A549 (cell line): Measurements from ENCODE around the gene NFIA. TPM values are rescaled to one million over a fixed set of nuclear protein-coding genes. Genes with fewer than 3 reads are reported as not detected.

Source experiments
- ATAC-seq, 2 experiments: fragments of 200-7000 bp in 1 of 2; fragments of >200 bp in 1 of 2; cut with Nextera tagmentation in 1 of 2; cut with Tn5 transposase in 1 of 2; 3 replicates each; pipeline versions ENCODE4 v1.8.0 to v1.9.1; 2018 to 2020; ENCODE audit warnings: mild to moderate bottlenecking in 1 of 2, moderate library complexity in 1 of 2
- CTCF ChIA-PET: fragments of 300-600 bp; sonication (Branson Sonifier 250); formaldehyde crosslinking; extraction: SDS; loops from one replicate; lab custom pipeline; 2021; ENCODE audit warnings: antibody characterized with exemption, inconsistent platforms; lab: Yijun Ruan, JAX
- POLR2A ChIA-PET: fragments of 350-600 bp; formaldehyde crosslinking; extraction: SDS; loops from one replicate; lab custom pipeline; 2021; ENCODE audit warnings: antibody characterized with exemption, inconsistent platforms; lab: Yijun Ruan, JAX
- DNase-seq, 2 experiments: peaks; one replicate each; pipeline versions ENCODE4 v3.0.0 to v3.0.0-alpha.2; 2011 to 2016; ENCODE audit warnings: low read depth in 1 of 2, low spot score in 1 of 2
- FAIRE-seq: peaks from 2 replicates; lab custom pipeline; 2011; peaks lifted over from hg19 to GRCh38; lab: Jason Lieb, UNC
- H3K27ac ChIP-seq, 2 experiments: fragments of >200 bp; sonication (Bioruptor Twin); formaldehyde crosslinking; 3 replicates each; pipeline ENCODE4 v1.5.1; 2016 to 2017
- H3K4me1 ChIP-seq: fragments of >200 bp; sonication (Bioruptor Twin); formaldehyde crosslinking; 3 replicates; pipeline ENCODE4 v1.6.1; 2016
- H3K4me2 ChIP-seq: fragments of >200 bp; sonication (Bioruptor Twin); formaldehyde crosslinking; 3 replicates; pipeline ENCODE4 v1.6.1; 2016
- H3K4me3 ChIP-seq: fragments of >200 bp; sonication (Bioruptor Twin); formaldehyde crosslinking; 3 replicates; pipeline ENCODE4 v1.5.1; 2016
- H3K9me3 ChIP-seq: fragments of >200 bp; sonication (Bioruptor Twin); formaldehyde crosslinking; 3 replicates; pipeline ENCODE4 v1.6.1; 2016
- CEBPB ChIP-seq, 2 experiments: fragments of >200 bp in 1 of 2; sonication (Bioruptor Twin) in 1 of 2; formaldehyde crosslinking in 1 of 2; IDR thresholded peaks; 2 replicates each; pipeline ENCODE4 v1.6.1; 2012 to 2016
- CHD2 ChIP-seq: fragments of 150-350 bp; IDR thresholded peaks from 2 replicates; pipeline ENCODE4 v1.6.1; 2014; ENCODE audit warnings: low read length; ENCODE audit not compliant: partially characterized antibody
- EHMT2 ChIP-seq: fragments of 200-600 bp; sonication (generic); IDR thresholded peaks from 2 replicates; pipeline ENCODE4 v1.6.1; 2016; ENCODE audit warnings: antibody characterized with exemption, low read depth, mild to moderate bottlenecking, moderate library complexity
- ELK1 ChIP-seq: fragments of 150-350 bp; IDR thresholded peaks from 2 replicates; pipeline ENCODE4 v1.6.1; 2014; ENCODE audit warnings: low read depth, mild to moderate bottlenecking, low read length
- EP300 ChIP-seq, 2 experiments: fragments of >200 bp; sonication (Bioruptor Twin); formaldehyde crosslinking; IDR thresholded peaks; 2 replicates in 1 of 2; 3 replicates in 1 of 2; pipeline ENCODE4 v1.6.1; 2016 to 2017
- ESRRA ChIP-seq: fragments of 150-350 bp; IDR thresholded peaks from 2 replicates; pipeline ENCODE4 v1.6.1; 2014; ENCODE audit warnings: mild to moderate bottlenecking, low read length, borderline replicate concordance
- HDAC2 ChIP-seq: fragments of 200-600 bp; sonication (generic); IDR thresholded peaks from 2 replicates; pipeline ENCODE4 v1.6.1; 2016
- HEYL ChIP-seq: fragments of 250-450 bp; sonication (Bioruptor Pico); IDR thresholded peaks from 2 replicates; pipeline ENCODE4 v1.8.0; 2021; ENCODE audit warnings: mild to moderate bottlenecking, moderate library complexity
- HOXB13 ChIP-seq: fragments of 250-450 bp; sonication (Bioruptor Pico); IDR thresholded peaks from 2 replicates; pipeline ENCODE4 v1.5.0; 2020; ENCODE audit warnings: low read depth, mild to moderate bottlenecking, moderate library complexity
- KDM5A ChIP-seq: fragments of 200-600 bp; sonication (generic); IDR thresholded peaks from 2 replicates; pipeline ENCODE4 v1.6.1; 2016; ENCODE audit warnings: antibody characterized with exemption, mild to moderate bottlenecking
- MAX ChIP-seq: IDR thresholded peaks from 2 replicates; pipeline ENCODE4 v1.6.1; 2012
- MYC ChIP-seq: IDR thresholded peaks from 2 replicates; pipeline ENCODE4 v1.6.1; 2012; ENCODE audit warnings: mild to moderate bottlenecking, inconsistent platforms, low read length, improper control_type of control experiment, borderline replicate concordance
- NFE2L2 ChIP-seq: fragments of 150-350 bp; conservative IDR thresholded peaks from 2 replicates; pipeline ENCODE4 v1.6.1; 2014; ENCODE audit warnings: low read length
- NR3C1 ChIP-seq: fragments of >200 bp; sonication (Bioruptor Twin); formaldehyde crosslinking; IDR thresholded peaks from 3 replicates; pipeline ENCODE4 v1.6.1; 2017
- PHF8 ChIP-seq: fragments of 200-600 bp; sonication (generic); IDR thresholded peaks from 2 replicates; pipeline ENCODE4 v1.6.1; 2016; ENCODE audit warnings: low read depth, mild to moderate bottlenecking, antibody characterized with exemption, moderate library complexity, borderline replicate concordance
- POLR2A ChIP-seq: IDR thresholded peaks from 2 replicates; pipeline ENCODE4 v1.6.1; 2012; ENCODE audit warnings: mild to moderate bottlenecking, low read length
- RARB ChIP-seq: fragments of 250-450 bp; sonication (Bioruptor Pico); IDR thresholded peaks from 2 replicates; pipeline ENCODE4 v1.8.0; 2021; ENCODE audit warnings: mild to moderate bottlenecking, moderate library complexity
- RFX5 ChIP-seq: fragments of 450-650 bp; IDR thresholded peaks from 2 replicates; pipeline ENCODE4 v1.7.1; 2014; ENCODE audit warnings: antibody characterized with exemption, mild to moderate bottlenecking, moderate library complexity
- TFCP2L1 ChIP-seq: fragments of 250-450 bp; sonication (Bioruptor Pico); IDR thresholded peaks from 2 replicates; pipeline ENCODE4 v1.5.0; 2021; ENCODE audit warnings: mild to moderate bottlenecking
- ZFP36 ChIP-seq: fragments of 450-650 bp; IDR thresholded peaks from 2 replicates; pipeline ENCODE4 v1.6.1; 2014; ENCODE audit warnings: borderline replicate concordance; ENCODE audit not compliant: partially characterized antibody
- ZNF302 ChIP-seq: fragments of 250-450 bp; sonication (Bioruptor Pico); IDR thresholded peaks from 2 replicates; pipeline ENCODE4 v1.9.0; 2021; ENCODE audit warnings: inconsistent platforms, mild to moderate bottlenecking, moderate library complexity
- ZSCAN20 ChIP-seq: fragments of 250-450 bp; sonication (Bioruptor Pico); IDR thresholded peaks from 2 replicates; pipeline ENCODE4 v1.8.0; 2022; ENCODE audit warnings: mild to moderate bottlenecking, moderate library complexity
- WGBS: methylation state at CpG from one replicate; pipeline ENCODE4 v1.1.6; 2017; ENCODE audit errors: missing lambda C conversion rate; 5-methylcytosine and 5-hydroxymethylcytosine counted together
- polyA plus RNA-seq, 4 experiments: library from polyadenylated mRNA; depleted of rRNA in 3 of 4; stranded (reverse); fragments of >200 nt; fragmentation: RNase III in 1 of 4; extraction: RNeasy Plus Mini Kit Qiagen cat#74134 plus additional on column Dnase treatment in 1 of 4; gene quantifications; 2 replicates in 3 of 4; 3 replicates in 1 of 4; pipeline ENCODE4 v1.2.3, GENCODE V29; 2011 to 2017
- TF ChIP-seq, protein P1 (sequence below): fragments of 200-600 bp; sonication (generic); IDR thresholded peaks from 2 replicates; pipeline ENCODE4 v1.6.1; 2016; ENCODE audit warnings: antibody characterized with exemption, mild to moderate bottlenecking, moderate library complexity
- TF ChIP-seq, protein P2 (sequence below): fragments of 250-450 bp; sonication (Bioruptor Pico); IDR thresholded peaks from 2 replicates; pipeline ENCODE4 v1.5.0; 2020; ENCODE audit warnings: low read depth, mild to moderate bottlenecking, moderate library complexity
- TF ChIP-seq, protein P3 (sequence below): IDR thresholded peaks from 2 replicates; pipeline ENCODE4 v1.6.1; 2012; ENCODE audit warnings: low read depth, borderline replicate concordance

The NFIA gene
- polyA plus RNA-seq, 2 of the 4 experiments (the other 2 are of a cell fraction) = 6.5 to 25.8 TPM

DNA sequence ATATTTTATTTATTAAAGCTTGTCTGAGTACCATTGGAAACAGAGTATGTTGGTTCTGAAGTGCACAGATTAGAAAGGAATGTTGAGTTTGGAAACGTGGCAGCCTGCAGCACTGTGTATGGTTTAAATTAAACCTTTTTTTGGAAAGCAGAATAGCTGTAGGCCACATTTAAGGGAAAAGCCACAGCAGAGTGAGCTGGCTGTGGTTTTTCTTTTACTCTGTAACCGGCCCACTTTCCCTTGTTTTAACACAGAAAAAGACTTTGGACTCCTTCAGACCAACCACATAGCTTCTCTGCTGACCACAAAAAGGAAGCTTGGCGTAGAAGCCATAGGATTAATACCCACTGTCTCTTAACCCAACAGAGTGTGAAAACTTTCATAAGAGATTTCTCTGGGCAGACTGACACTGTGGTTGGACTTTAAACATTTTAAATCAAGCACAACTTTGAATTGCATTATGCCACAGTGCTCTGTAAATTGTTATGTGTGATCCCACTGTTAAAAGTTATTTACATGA is 75.2 kb downstream of the NFIA start:
- ChIA-PET POLR2A (no interaction called here), CTCF (interaction anchor here (1.4 to 1.9 kb wide), 2 partner anchors 11 to 19 kb away, joined by 3 read pairs; no protein-coding TSS in a partner anchor)
- peak in 1 of 2 experiments; percentile 31; a peak in 3 of 6 replicates for ATAC-seq
- no peaks in the 10 kb centered on the region for H3K9me3 ChIP-seq
- no peak for DNase-seq
- no peak for TF ChIP-seq HEYL
- TF ChIP-seq CEBPB (IDR thresholded peaks at IDR 0.05) = no peak
- TF ChIP-seq NR3C1 = no peak
- no peak for TF ChIP-seq MYC
- TF ChIP-seq PHF8 = no peak
- no peak for TF ChIP-seq MAX
- no peak for TF ChIP-seq ESRRA
- no peak for TF ChIP-seq EHMT2
- TF ChIP-seq, protein P1, sequence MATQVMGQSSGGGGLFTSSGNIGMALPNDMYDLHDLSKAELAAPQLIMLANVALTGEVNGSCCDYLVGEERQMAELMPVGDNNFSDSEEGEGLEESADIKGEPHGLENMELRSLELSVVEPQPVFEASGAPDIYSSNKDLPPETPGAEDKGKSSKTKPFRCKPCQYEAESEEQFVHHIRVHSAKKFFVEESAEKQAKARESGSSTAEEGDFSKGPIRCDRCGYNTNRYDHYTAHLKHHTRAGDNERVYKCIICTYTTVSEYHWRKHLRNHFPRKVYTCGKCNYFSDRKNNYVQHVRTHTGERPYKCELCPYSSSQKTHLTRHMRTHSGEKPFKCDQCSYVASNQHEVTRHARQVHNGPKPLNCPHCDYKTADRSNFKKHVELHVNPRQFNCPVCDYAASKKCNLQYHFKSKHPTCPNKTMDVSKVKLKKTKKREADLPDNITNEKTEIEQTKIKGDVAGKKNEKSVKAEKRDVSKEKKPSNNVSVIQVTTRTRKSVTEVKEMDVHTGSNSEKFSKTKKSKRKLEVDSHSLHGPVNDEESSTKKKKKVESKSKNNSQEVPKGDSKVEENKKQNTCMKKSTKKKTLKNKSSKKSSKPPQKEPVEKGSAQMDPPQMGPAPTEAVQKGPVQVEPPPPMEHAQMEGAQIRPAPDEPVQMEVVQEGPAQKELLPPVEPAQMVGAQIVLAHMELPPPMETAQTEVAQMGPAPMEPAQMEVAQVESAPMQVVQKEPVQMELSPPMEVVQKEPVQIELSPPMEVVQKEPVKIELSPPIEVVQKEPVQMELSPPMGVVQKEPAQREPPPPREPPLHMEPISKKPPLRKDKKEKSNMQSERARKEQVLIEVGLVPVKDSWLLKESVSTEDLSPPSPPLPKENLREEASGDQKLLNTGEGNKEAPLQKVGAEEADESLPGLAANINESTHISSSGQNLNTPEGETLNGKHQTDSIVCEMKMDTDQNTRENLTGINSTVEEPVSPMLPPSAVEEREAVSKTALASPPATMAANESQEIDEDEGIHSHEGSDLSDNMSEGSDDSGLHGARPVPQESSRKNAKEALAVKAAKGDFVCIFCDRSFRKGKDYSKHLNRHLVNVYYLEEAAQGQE = no peak
- TF ChIP-seq, protein P2, sequence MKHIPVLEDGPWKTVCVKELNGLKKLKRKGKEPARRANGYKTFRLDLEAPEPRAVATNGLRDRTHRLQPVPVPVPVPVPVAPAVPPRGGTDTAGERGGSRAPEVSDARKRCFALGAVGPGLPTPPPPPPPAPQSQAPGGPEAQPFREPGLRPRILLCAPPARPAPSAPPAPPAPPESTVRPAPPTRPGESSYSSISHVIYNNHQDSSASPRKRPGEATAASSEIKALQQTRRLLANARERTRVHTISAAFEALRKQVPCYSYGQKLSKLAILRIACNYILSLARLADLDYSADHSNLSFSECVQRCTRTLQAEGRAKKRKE (CRISPR knock-in tag) = no peak
- no peak for TF ChIP-seq TFCP2L1 (CRISPR knock-in tag)
- no peak for TF ChIP-seq ZSCAN20 (CRISPR knock-in tag)
- TF ChIP-seq KDM5A = no peak
- no peak for TF ChIP-seq ZNF302 (CRISPR knock-in tag)
- no peak for TF ChIP-seq CHD2
- TF ChIP-seq ELK1 = no peak
- TF ChIP-seq, protein P3, sequence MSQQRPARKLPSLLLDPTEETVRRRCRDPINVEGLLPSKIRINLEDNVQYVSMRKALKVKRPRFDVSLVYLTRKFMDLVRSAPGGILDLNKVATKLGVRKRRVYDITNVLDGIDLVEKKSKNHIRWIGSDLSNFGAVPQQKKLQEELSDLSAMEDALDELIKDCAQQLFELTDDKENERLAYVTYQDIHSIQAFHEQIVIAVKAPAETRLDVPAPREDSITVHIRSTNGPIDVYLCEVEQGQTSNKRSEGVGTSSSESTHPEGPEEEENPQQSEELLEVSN = no peak
- TF ChIP-seq RARB (CRISPR knock-in tag) = no peak
- H3K4me1 ChIP-seq = peaks cover 41% of the 10 kb centered on the region
- 39% methylated on average over 3 of the region's 3 CpGs for WGBS
- no peak for FAIRE-seq
- H3K4me3 ChIP-seq = no peak overlapping the region
- peak overlapping the region; percentile 45 for H3K4me2 ChIP-seq
- H3K27ac ChIP-seq = peak overlapping the region; percentile 9 to 59; a peak in 2 of 6 replicates

DNA sequence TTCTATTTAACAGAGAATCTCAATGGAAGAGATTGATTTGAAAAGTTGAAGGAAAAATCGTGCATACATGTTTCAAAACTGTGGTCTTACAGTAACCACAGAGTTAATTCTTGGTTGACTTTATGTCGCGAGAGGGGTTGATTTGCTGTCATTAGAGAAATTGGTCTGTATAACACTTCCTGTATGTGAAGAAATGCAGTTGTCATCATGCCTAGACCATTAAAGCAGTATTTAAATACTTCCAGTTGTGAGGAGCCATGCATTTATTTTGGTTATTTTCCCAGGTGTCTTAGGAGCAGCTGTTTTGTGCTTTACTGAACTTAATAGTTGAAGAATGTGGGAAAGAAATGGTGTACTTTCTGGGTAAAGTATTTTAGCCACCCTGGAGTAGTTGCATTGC is 76.2 kb downstream of the NFIA start:
- Histone ChIP-seq H3K4me2 (no peak overlapping the region), H3K4me1 (peaks cover 40% of the 10 kb centered on the region), H3K4me3 (no peak overlapping the region), H3K9me3 (no peaks in the 10 kb centered on the region), H3K27ac (no peak overlapping the region)
- WGBS = 85% methylated on average over 3 of the region's 3 CpGs
- ATAC-seq (no peak), FAIRE-seq (no peak), DNase-seq (no peak)
- CTCF ChIA-PET = interaction anchor here (0.5 to 1.2 kb wide), 3 partner anchors 9 to 274 kb away, joined by 4 read pairs; no protein-coding TSS in a partner anchor
- POLR2A ChIA-PET = no interaction called here
- TF ChIP-seq RFX5 (no peak), EP300 (IDR thresholded peaks at IDR 0.05) (no peak), MAX (no peak), POLR2A (no peak), EHMT2 (no peak), NFE2L2 (no peak), HOXB13 (no peak), HDAC2 (no peak), ZFP36 (no peak)
